ENCODE data around the gene OR10G8.

DNA sequence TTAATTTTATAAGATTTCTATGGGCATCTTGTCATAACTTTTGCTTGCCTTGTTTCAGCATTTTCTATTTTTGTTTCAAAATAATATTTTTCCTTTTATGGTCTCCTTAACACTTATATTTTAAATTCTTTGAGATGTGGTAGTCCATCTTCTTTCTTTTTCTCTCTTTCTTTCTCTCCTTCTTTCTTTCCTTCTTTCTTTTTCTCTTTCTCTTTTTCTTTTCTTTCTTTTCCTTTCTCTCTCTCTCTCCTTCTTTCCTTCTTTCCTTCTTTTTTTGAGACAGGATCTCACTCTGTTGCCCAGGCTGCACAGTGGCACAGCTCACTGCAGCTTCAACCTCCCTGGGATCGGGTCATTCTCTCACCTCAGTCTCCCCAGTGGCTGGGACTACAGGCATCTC, 50.7 kb downstream of the OR10G8 start:
- TF ChIP-seq, protein P1, sequence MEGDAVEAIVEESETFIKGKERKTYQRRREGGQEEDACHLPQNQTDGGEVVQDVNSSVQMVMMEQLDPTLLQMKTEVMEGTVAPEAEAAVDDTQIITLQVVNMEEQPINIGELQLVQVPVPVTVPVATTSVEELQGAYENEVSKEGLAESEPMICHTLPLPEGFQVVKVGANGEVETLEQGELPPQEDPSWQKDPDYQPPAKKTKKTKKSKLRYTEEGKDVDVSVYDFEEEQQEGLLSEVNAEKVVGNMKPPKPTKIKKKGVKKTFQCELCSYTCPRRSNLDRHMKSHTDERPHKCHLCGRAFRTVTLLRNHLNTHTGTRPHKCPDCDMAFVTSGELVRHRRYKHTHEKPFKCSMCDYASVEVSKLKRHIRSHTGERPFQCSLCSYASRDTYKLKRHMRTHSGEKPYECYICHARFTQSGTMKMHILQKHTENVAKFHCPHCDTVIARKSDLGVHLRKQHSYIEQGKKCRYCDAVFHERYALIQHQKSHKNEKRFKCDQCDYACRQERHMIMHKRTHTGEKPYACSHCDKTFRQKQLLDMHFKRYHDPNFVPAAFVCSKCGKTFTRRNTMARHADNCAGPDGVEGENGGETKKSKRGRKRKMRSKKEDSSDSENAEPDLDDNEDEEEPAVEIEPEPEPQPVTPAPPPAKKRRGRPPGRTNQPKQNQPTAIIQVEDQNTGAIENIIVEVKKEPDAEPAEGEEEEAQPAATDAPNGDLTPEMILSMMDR (IDR thresholded peaks at IDR 0.05): no peak
- TF ChIP-seq POLR2A (IDR thresholded peaks at IDR 0.05): no peak
- no peak for TF ChIP-seq EP300 (IDR thresholded peaks at IDR 0.05)

All from tibial nerve (tissue), 4 donors.